Frontal cortex (tissue), 4 donors: Measurements from ENCODE around the gene NKX6-2. TPM values are rescaled to one million over a fixed set of nuclear protein-coding genes. Genes with fewer than 3 reads are reported as not detected.

Experiments used
- DNase-seq, 2 donors: peaks; one replicate each; pipeline ENCODE4 v3.0.0; 2012; ENCODE audit warnings: low spot score in 2 of 2
- FAIRE-seq: peaks from 2 replicates; lab custom pipeline; 2012; peaks lifted over from hg19 to GRCh38; lab: Jason Lieb, UNC
- total RNA-seq: library from RNA; depleted of rRNA; stranded (reverse); fragments of >200 nt; gene quantifications from one replicate; pipeline ENCODE4 v1.2.3, GENCODE V29; 2014
- donor health status: control.
- donor health status: control.
- donor health status: control.

The NKX6-2 gene
- total RNA-seq, 1 donor from 2014 or later: 0.41 TPM

GRCh38 chr10:132765435-132765834, 20.5 kb downstream of the NKX6-2 start:
- FAIRE-seq (peak; percentile 13), DNase-seq (peak in 1 of 2 donors; percentile 70)

- FAIRE-seq: no peak
Observed at GRCh38 chr10:132764108-132764507, 21.8 kb downstream of the NKX6-2 start.

GRCh38 chr10:132763545-132763944, 22.4 kb downstream of the NKX6-2 start:
- DNase-seq (no peak), FAIRE-seq (no peak)

More at GRCh38 chr10:132764108-132764507, 21.8 kb downstream of the NKX6-2 start:
- DNase-seq: no peak

DNA sequence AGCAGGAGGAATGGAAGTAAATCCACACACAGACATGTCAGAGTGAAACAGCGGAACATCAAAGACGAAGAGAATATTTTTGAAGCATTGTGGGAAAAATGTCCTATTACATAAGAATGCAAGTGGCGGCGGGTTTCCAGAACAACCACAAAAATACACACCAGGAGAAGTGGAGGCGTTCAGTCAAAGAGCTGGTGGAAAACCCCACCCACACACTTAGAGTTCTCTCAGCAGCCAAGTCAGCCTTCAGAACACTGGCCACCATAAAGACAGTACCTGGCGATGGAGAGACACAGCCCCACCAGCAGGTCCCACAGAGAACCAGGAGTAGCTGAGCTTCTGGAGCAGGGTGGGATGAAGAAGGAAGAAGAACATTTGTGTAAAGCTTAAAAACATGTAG, 23.7 kb downstream of the NKX6-2 start:
- no peak for DNase-seq
- FAIRE-seq: no peak

DNA sequence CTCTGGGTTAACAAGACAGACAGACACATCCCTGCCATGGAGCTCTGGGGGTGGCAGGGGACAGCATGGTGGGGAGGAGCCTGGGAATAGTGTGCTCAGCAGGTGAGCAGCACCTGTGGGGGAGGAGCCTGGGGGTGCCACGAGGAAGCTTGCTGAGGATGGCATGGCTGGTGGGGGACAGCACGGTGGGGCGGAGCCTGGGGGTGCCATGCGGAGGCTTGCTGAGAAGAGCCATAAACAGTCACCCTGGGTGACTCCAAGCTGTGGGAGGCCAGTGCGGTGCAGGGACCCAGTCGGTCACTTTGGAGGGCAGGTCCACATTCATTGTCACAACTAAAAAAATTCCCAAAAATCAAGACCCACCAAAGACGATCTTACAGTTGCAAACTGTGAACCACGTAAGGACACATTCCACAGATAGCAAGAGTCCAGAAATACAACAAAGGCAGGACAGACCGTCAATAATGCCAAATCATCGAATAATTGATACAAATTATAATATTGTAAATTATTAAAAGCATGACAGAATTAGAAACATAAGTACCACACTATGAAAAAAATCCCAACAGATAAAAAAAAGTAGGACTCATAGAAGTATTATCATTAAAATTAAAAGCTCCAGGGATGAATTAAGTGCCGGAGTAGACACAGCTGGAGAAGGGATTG, 24.4 kb downstream of the NKX6-2 start:
- DNase-seq: no peak
- FAIRE-seq: no peak

GRCh38 chr10:132758865-132759264, 27.1 kb downstream of the NKX6-2 start:
- DNase-seq: no peak
- no peak for FAIRE-seq

DNA sequence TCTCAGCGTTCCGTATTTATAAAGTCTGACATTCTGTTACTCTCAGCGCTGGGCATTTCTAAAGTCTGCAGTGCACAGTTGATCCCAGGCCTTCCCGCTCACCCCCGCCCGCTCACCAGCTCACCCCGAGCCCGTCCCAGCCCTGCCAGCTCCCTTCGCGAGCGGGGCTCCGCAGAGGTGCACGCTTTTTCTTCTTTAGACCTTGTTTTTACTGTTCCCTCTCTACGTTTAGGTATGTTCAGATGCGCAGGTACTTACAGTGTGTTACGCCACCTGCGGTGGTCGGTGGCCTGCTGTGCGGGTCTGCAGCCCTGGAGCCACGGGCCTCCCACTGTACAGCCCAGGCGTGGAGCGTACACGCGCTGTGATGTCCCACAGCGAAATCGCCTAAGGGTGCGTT, 28.8 kb downstream of the NKX6-2 start:
- FAIRE-seq: no peak
- no peak for DNase-seq

DNA sequence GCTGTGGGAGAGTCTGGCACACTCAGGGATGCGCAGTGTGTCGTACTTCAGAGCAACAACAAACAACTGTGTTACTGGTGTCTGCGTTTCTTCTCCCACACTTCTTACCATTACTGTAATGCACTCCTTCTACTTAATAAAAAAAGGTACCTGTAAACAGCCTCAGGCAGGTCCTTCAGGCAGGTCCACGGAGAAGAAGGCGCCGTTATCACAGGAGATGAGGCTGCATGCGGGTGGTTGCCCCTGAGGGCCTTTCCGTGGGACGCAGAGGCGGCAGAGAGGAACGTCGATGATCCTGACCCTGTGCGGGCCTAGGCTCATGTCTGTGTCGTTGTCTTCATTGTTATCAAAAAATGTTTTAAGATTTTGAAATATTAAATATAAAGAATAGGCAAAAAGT, 29.4 kb downstream of the NKX6-2 start:
- DNase-seq: no peak
- FAIRE-seq: no peak

DNA sequence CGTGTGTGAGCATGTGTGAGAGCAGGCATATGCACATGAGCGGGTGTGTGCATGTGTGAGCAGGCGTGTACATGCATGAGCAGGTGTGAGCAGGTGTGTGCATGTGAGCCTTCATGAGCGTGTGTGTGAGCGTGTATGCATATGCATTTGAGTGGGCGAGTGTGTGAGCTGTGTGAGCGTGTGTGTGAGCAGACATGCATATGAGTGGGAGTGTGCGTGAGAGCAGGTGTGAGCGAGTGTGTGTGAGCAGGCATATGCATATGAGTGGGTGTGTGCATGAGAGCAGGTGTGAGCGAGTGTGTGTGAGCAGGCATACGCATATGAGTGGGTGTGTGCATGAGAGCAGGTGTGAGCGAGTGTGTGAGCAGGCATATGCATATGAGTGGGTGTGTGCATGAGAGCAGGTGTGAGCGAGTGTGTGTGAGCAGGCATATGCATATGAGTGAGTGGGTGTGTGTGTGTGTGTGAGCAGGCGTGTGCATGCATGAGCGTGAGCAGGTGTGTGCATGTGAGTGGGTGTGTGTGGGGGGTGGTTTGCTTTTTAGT, 30.7 kb downstream of the NKX6-2 start:
- FAIRE-seq (no peak), DNase-seq (no peak)

DNA sequence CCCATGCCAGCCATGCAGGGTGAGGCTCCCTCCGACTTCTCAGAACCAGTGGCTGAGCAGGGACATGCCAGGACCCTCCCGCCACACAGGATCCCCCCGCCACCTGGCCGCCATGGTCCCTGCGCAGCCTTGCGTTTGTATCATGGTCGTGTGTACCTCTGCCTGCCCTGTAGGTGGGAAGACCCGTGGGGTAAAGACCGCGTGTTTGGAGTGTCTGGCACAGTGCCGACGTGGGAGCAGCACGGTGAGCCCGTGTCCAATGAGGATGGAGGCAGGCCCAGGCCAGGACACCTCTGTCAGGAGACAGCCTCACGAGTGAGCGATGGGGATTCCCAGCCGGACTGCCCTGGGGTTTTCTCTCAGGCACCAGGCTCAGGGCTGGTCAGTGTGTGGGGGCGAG, 31.9 kb downstream of the NKX6-2 start:
- FAIRE-seq (no peak), DNase-seq (no peak)

DNA sequence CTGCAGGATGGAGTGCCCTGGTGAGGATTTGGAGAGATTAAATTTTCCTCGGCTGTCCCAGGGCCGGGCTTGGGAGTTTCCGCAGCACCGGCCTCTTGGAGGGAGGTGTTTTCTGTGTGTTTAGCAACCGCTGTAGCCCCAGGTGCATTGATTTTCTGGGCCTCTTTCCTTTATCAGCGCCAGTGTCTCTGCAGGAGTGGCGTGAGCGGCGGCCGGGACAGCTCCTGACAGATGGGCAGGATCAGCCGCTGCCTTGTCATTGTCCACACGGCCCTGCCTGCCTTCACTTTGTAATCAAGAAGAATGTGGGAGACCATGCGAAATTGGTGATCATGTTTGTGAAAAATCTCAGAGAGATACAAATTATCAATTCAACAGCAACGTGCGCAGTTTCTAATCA, 32.4 kb downstream of the NKX6-2 start:
- DNase-seq (no peak), FAIRE-seq (no peak)

DNA sequence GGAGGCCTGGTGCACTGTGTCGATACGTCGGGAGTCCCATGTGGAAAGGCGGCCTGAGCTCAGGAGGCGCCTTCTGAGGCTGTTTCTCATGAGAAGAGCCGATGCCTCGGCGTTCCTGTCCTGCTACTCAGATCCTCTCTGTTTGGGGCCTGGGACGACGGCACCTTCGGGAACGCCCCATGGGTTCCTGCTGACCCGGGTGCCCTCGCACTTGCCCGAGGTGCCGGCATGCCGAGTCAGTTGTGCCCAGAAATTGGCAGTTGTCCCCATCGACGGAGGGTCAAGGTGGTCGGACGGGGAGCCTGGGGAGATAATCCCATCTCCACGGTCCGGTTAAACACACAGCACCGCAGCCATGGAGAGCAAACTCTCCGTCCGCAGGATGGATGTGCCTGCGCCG, 33.0 kb downstream of the NKX6-2 start:
- DNase-seq: no peak
- FAIRE-seq: no peak

GRCh38 chr10:132752378-132752777, 33.6 kb downstream of the NKX6-2 start:
- no peak for FAIRE-seq
- no peak for DNase-seq

DNA sequence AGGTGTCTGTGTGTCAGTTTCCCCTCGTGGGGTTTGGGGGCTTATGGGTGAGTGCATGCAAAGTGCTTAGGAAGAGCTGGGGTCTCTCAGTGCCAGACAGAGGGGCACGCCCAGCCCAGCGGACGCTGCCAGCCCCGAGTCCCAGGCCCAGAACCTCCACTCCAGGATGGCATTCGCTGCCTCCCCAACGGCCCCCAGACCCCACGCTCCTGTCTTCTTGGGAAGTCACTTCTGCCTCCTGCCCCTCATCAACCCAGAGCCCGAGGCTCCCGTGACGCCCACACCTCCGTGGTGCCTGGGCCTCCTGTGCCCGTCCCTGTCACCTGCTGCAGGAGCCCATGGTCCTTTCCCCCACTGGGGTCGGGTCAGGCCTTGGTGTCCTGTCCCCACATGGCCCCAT, 35.0 kb downstream of the NKX6-2 start:
- FAIRE-seq: no peak
- DNase-seq: no peak

GRCh38 chr10:132749371-132749795, 36.6 kb downstream of the NKX6-2 start:
- DNase-seq (no peak), FAIRE-seq (no peak)

- FAIRE-seq (no peak), DNase-seq (no peak)
Observed at GRCh38 chr10:132748545-132749370, 37.2 kb downstream of the NKX6-2 start.

DNA sequence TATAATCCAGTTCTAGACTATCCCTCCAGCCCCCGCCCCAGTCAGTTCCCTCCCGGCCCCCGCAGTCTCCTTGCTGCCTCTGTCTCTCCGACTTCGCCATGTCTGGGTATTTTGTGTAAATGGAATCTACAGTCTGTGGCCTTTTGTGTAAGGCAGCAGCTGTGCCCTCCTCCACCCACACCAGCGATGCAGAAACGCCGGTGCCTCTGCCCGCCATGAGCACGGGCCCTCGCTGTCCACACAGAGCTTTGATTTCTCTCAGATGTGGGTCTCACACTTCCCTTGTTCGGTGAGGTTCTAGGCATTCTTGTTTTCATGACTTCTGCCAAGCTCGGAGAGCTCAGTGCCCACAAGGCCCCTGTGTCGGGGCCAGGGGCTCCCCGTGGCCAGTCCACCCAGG, 37.8 kb downstream of the NKX6-2 start:
- no peak for DNase-seq
- FAIRE-seq: no peak

DNA sequence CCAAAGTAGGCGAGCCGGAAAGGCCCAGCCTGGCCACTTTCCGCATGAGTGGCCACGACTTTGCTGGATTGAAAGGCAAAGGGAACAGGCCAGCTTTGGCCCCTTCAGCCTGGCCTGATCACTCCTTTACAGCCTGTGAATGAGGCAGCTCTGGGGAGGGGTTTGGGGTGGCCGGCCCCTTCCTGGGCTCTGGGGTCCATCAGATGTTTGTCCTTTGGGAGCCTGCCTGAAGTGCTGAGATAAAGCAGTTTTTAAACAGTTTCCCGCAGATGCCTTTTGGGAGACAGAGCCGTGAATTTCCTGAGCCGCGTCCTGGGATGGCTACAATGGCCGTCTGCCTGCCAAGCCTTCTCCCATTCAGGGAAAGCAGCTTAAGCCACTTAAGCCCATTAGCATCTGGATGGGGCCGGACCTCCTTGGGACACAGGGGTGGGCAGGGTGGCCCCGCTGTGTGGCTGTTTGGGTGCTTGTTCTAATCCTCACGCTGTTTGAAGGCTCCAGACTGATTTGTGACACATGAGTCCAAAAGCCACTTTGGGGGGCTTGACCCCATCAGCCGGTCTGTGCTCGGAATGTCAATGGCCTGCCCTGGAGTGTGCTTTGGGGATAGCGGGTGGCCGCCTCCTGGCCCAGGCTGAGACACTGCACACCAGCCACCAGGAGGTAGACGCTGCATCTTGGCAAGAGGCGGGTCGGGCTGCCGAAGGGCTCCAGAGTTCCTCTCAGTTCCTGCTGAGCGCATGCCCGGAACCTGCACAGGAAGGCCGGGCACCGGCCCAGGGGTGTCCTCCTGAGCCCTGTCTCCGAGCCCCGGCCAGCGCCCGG, 38.9 kb downstream of the NKX6-2 start:
- FAIRE-seq (no peak), DNase-seq (no peak)

- FAIRE-seq: no peak
Observed at GRCh38 chr10:132746386-132746785, 39.6 kb downstream of the NKX6-2 start.

GRCh38 chr10:132745971-132746370, 40.0 kb downstream of the NKX6-2 start:
- DNase-seq (no peak), FAIRE-seq (no peak)

More at GRCh38 chr10:132746386-132746785, 39.6 kb downstream of the NKX6-2 start:
- no peak for DNase-seq
